DMS53 (cell line): ENCODE data around the gene TSPAN18.

Experiments
- DNase-seq: peaks from one replicate; lab custom pipeline; 2025; lab: John Stamatoyannopoulos, UW

Gene TSPAN18, protein sequence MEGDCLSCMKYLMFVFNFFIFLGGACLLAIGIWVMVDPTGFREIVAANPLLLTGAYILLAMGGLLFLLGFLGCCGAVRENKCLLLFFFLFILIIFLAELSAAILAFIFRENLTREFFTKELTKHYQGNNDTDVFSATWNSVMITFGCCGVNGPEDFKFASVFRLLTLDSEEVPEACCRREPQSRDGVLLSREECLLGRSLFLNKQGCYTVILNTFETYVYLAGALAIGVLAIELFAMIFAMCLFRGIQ

DNA sequence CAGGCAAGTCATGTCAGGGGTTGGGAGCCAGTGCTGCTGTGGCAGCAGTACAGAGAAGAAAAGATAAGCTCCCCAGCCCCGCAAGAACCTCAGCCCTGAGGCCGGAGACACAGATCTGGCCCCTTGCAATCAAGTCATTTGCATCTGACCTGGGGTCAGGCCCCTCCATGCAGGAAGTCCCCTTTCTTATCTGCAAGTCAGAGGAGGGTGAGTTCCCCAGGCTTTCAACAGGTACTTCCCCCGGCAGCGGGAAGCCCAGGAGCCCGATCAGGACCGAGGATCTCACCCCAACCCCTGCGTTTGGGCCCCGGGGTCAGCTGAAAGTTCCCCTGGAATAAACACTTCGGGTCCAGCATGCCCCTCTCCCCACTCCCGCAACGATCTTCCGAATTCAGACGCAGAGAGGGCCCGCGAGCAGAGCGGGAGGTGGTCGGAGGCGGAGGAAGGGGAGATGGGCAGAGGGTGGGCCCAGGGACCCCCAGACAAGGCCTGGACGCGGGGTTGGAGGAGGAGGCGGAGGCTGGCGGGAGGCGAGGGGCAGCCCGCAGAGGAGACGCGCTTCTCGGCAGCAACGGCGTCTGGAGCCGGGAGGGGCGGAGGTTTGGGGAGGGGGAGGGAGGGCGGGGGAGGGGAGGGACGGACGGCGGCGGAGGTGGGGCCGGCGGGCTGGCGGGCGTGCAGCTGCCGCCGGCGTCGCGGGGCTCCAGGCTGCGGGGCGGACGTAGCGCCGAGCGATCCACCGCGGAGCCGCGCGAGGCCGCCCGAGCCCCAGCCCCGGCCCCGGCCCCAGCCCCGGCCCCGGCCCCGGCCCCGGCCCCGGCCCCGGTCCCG, at the start of gene TSPAN18:
TSS of gene TSPAN18 (plus strand) at position 680 of the 831 bp plus-strand sequence. CDS start 179,455 bp downstream, outside the sequence.
- peak; percentile 20 for DNase-seq

DNA sequence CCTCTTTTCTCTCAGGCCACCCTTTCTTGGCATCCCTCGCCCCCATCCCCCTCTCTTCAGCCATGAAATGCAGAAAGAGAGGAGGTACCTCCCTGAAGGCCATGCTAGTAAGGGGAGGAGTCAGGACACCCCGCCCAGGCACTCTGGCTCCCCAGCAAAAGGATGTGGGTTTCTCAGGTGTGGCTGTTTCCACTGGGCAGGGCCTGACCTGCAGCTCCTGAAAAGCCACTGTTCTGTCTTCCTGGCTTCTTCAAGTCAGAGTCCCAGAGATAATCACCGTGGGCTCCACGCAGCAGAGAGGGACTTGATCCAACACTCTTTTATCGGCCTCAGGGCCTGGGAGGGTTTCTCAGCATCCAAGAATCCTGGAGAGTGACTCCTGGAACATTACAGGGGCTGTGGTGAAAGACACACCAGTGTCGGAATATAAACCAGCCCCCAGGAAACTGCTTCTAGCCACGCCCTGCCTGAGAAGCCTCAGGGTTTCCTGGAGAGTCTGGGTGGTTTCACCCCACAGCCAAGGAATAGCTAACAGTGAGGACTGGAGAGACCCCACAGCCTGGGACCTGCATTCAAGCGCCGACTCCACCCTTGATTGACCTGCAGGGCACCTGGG, 45.7 kb upstream of the TSPAN18 start:
- DNase-seq, result no peak

DNA sequence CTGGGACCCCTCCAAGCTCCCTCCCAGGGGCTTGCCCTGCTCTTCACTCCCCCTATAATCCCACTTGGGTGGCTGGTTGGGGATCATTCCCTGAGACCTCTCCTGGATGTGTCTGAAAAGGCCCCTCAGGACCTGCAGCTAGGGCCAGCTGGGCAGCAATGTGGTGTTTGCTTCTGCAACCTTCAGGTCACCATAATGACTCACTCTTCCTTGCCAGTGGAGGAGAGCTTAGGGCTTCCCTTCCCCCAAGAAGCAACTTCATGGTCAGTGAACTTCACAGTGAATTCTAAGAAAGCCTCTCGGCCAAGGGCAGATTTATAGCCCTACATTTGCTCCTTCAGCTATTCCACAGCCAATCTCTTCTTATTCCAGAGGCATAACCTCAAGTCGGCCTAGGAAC, 45.1 kb upstream of the TSPAN18 start:
- DNase-seq, result no peak

DNA sequence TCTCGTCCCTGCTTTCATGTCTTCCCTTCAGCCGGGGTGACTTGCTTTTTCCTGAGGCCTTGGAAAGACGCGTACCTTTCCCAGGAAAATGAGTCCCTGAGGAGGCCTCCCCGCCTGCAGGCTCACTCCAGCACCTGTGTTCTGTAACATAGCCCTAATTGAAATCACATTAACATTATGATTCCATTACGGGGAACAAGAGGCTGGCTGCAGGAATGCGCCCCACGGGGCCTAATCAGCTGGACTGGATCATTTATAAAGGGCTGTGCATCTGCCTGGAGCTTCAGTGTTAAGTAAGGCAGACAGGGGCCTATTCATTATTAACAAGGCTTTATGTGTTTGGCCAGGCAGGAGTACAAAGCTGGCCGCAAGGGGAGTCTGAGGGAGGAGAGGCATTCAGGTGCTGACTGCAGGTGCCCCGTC, 41.9 kb upstream of the TSPAN18 start:
- no peak for DNase-seq

DNA sequence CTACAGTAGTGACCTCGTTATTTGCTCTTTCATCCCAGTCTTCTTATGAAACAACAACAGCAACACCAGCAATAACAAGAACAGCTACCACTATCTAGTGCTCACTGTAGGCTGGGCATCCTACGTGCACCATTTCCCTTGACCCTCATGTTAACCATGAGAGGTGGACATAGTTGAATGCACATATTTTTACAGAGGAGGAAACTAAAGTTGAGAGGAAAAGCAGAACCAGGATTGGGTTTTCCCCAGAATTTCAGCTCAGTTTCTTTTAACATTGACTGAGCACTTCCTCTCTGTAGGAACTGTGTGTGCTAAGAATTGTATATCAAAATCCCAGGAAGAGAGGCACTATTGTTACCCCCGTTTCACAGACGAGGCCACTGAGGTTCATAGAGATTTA, 39.4 kb upstream of the TSPAN18 start:
- no peak for DNase-seq

DNA sequence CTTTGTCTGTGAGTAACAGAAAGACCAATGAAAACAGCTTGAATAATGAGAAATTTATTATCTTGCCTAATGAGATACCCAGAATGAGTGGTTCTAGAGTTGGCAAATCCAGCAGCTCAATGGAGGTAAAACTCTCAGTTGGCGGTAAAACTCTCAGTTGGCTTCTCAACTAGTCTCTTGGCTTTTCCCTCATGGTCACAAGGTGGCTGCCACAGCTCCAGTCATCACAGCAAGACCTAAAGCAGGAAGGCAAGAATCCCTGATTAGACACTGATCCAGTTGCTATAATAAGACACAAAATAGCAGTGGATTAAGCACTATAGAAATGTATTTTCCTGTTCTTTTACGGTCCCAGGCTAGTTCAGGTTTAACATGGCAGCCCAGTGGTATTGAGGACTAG, 37.5 kb upstream of the TSPAN18 start:
- DNase-seq, result no peak

DNA sequence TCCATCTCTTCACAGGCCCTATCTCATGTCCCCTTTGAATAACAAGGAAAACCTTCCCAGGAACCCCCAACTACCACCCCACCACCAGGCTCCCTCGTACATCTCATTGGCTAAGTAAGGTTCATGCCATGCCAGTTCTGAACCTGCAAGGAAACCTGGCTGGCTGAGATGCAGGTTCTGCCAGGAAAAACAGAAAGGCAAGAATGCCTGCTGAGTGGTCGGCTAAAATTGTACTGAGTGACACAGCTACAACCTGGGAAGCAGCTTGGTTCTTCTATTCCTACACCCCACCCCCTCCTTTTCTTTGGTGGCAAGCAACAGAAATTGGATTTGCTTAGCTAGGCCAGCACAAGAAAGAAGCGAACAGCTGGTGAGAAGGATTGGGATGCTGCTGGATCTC, 36.1 kb upstream of the TSPAN18 start:
- DNase-seq, result no peak

DNA sequence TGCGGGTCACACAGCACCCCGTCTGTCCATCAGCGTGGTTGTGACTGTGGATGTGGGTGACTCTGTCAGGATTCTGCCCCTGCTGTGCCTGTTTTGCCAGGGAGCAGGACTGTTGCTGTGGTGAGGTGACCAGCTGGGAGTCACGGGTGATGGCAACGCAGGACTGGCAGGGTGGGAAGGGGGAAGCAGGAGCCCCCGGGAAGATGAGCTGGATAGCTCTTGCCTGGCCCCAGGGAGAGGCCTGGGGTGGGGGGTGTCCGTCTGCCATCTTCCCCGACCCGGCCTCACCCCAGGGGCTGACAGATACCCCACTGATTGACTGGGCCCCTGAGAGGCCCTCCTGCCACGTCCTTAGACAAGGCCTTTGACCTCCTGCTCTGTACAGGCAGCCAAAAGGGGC, 34.3 kb upstream of the TSPAN18 start:
- DNase-seq, result no peak

DNA sequence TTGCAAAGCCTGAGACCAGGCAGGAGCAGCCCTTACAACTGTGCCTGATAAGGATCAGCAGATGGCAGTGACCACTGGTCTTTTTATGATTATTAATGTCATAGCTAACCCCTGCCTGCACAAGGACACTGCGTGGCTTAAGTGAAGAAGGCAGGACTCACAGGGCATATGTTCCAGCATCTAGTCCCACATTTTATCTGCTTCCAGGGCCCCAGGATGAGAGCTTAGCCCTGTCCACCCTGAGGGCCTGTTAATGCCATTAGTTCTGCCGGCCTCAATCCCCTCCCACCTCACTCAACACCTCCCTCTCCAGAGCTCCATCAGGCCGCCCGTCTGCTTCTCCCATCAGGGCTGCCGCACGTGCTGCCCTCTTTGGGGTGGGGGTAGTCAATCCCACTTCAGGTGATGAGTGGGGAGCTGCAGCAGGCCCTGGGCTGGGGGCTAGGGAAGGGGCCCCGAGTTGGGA, 33.1 kb upstream of the TSPAN18 start:
- no peak for DNase-seq

DNA sequence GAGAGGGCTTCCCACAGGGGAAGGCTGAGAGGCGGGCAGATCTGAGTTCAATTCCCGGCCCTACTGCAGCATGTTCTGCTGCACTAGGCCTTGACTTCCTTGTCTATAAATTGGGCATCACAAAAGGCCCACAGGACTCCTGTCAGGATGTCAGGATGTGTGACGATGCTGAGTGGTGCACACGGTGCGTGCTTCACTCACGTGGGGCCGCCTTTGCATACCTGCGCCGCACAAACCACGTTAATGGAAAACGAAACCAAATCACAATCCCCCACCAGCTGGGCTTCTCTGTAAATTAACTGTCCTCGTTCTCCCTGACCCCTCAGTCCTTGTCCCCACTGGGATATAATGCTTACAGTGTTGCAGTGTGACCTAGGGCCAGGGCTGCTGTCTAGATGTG, 32.3 kb upstream of the TSPAN18 start:
- DNase-seq, result peak; percentile 5

DNA sequence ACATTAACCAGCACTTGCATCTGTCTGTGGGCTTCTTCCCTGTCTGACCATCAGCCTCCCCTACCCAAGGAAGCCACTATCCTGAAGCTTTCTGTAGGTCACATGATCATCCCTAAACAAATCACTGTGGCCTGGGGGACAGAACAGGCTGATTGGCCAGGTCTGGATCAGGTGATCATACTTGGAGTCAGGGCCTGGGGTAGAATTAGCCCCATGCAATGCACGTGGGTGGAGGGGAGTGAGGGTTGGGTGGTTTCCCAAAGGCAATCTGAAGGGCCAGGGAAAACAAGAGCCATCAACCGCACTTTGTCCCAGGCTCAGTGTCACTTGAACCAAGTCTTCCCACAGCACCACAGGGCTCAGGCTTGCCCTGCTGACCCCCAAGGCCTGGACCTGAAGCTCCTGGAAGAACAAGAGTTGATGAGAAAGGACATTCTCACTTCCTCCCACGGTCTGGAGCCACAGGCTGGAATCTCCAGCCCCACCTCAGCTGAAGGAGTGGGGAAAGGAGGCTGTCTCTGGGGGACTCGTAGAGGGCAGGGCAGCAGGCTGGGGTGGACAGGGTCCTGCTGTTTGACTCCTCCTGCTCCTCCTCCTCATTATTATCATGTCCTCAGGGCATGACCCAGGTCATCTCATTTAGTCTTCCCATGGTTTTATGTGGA, 31.5 kb upstream of the TSPAN18 start:
- no peak for DNase-seq

DNA sequence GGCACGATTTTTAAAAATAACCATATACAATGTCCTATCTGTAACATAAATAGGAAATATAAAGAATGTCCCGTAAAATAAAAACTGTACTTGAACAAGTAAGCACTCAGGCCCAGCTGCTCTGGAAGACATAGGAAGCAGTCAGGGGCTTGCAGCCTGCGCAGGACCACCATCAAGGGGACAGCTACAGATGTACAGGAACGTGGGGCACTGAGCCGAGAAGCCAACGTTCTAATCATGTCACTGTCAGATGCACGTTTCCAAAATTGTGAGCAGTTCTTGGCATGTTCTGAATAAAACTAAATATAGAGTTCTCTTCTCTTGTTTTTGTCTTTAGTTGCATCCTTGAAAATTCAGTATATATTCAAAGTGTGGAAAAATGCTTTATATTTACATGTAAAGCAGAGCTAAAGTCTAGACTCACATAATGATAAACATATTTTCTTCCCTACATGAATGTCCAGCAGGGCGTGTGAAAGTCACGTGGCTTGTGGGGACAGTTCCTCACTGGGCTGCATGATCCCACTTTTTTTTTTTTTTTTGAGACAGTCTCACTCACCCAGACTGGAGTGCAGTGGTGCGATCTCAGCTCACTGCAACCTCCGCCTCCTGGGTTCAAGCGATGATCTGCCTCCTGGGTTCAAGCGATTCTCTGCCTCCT, 28.4 kb upstream of the TSPAN18 start:
- no peak for DNase-seq

DNA sequence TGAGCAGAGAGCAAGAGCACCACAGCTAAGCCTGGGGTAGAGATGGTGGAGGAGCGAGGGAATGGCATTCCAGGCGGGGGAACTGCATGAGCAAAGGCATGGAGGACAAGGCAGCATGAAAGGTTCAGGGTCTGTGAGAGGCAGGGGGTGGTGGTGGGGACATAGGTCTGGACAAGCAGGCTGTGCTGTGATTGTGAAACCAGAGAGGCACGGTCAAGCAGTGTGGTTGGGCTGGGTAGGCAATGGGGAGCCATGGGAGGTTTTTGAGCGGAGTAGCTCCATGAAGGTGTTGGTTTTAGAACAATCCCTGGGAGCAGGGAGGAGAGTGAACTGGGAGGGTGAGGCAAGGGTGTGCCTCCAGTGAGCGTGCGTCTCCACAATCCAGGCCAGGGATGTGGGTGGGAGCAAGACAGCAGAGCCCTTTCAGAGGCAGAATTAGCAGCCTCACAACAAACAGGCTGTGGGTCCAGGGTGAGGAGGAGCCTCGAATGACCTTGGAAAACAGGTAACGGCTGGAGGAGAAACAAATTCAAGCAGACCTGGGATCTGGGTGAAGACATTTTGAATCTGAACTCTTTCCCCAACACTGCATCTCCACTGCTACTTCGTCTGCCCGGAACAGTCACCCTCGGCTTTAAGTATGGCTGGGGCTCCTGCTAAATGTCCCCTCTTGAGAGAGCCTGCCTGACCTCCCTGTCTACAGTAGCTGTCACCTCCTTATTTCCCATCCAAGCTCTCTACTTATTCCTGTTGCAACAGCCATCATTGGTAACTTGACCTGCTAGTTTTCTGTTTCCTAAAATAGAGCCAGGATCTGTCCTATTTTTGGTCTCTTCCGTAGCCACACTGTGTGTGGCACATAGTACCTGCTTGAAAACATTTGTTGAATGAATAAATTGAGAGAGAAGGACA, 27.0 kb upstream of the TSPAN18 start:
- no peak for DNase-seq

DNA sequence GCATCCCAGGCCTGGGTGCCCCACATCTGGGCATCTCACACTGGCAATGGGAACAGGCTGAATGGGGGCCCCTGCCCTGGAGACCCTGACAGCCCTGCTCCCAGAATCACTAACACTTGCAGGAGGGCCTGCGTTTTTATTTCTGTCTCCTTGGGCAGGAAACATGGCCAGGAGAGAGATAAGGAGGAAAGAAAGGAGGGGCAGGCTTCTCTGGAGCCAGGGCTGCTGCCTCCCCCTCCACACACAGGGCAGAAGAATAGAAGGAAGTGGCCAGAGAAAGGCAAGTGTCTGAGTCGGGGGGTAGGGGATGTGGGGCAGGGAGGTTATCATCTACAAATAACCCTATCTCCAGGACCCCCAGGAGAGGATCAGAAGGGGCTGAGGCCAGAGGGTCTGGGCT, 25.5 kb upstream of the TSPAN18 start:
- DNase-seq, result no peak

DNA sequence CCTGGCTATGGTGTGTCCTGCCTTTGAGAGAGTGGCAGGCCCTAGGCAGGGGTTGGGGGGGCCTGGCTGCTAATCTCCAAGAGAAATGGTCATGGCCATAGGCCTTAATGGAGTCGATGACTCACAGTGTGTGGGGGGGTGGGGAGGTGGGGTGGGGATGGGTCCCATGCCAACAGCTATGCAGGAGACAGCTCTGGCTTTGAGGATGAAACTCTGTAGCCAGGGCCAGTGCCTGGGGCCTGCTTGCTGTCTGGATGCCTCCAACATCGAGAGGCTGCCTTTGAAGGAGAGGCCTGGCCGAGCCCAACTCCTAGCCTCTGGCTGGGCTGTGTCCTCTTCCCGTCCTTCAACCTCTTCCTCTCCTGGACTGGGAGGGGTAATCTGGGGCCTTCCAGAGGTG, 23.9 kb upstream of the TSPAN18 start:
- no peak for DNase-seq

DNA sequence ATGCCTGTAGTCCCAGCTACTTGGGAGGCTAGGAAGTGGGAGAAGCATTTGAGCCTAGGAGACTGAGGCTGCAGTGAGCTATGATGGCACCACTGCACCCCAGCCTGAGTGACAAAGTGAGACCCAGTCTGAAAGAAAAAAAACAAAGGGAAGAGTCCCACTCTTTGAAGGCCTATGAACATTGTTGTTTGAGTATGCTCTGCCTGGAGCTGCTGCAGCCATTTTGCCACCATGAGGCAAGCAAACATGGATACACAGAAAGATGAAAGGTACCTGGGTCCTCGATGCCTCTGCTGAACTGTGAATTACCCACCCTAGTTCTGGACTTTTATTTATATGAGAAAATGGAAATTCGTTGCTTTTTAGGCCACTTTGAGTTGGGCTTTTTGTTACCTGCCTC, 19.7 kb upstream of the TSPAN18 start:
- no peak for DNase-seq

DNA sequence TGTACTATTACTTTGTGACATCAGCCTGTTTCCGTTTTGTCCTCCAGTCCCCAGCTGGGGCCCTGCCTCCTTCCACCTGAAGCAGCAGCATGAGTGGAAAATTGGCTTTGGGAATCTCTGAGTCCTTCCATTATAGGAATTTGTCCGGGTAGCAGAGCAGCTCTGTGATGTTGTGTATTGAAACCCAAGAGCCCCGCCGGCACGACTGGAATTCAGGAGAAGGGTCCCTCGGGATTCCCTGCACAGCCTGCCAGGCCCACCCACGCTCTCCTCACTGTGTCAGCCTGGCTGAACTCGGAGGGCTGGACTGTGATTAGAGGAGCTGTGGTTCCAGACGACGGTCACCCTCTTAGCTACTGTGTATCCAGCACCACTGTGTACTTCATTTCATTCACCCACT, 18.8 kb upstream of the TSPAN18 start:
- no peak for DNase-seq

DNA sequence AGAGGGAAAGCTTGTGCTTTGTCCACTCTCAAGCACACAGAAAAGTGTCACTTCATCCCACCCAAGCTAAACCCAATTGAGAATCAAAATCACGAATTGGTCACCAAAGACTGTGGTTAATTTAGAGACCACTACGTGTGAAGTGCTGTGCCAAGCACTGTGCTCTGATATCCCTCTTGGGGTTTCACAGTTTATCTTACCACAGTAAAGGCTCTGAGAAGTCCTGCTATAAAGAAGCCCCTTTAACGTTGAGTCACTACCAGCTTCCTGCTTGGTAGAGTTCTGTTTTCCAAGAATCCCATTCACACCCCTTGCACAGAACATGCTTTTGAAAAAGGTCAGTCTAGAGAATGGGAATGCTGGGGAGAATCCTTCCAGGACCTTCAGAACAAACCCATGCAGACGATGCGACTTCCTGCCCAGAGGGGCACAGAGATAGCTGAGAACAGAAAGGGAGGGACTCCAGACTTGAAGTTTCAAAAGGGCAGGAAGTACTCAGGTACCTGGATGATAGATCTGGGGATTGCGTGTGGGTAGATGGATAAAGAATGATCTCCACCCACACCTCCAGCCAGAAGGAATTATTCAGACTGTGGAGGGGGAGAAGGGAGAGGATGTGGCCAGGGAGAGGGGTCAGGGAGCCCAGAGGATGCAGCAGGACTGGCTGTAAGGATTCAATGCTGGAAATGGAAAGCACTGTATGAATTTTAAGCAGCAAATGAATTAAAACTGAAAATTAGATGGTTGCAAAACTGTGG, 18.1 kb upstream of the TSPAN18 start:
- no peak for DNase-seq

DNA sequence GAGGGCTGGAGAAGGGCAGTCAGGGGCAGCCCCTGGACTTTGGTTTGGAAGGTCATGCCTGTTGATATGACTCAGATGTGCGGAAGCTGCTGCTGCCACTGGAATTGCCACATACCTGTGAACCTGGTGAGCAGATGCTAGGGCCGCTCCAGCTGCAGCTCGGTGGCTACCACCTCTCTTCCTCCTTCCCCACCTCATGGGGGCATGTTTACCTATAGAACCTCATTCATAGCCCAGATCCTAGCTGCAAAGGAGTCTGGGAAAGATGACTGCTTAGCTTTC, 17.5 kb upstream of the TSPAN18 start:
- DNase-seq, result no peak

DNA sequence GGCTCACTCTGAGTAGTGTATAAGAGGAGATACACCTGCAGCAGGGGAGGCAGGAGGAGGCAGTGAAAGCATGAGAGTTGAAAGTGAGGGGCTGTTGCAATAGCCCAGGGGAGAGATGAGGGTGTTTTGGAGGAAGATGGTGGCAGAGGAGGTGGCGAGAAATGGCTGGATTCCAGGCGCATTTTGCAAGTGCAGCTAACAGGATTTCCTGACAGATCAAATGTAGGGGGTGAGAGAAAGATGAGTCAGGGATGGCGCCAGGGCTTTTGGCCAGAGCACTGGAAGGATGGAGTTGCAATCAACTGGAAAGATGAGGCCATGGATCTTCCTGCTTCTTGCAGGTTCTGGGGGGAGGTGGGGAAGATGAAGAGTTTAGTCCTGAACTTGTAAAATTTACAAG, 16.8 kb upstream of the TSPAN18 start:
- no peak for DNase-seq
